ENCODE results near the gene ARF1.

ARF1 gene

DNA sequence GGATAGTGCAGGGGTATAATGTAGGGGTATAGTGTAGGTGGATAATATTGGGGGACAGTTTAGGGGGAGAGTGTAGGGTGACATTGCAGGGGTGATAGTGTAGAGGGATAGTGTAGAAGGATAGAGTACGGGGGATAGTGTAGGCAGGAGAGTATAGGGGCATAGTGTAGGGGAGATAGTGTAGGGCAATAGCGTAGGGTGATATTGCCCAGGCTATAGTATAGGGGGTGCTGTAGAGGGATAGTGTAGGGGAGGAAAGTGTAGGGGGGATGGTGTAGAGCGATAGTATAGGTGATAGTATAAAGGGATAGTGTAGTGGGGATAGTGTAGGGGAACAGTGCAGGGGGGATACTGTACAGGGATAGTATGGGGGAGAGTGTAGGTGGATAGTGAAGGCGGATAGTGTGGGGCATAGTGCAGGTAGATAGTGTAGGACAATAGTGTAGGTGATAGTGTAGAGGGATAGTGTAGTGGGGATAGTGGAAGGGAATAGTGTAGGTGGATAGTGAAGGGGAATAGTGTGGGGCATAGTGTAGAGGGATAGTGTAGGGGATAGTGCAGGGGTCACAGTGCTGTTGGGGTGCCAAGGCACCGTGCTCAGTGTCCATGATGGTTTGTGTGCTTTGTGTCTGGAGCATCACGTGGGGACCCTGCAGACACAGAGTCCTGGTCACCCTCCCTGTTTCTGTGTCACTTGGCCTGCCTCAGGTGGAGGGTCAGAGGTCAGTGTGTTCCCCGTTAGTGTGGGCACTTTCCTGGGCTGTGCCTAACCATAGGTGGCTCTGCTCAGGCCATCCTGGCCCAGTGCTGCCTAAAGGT is 10.5 kb upstream of the ARF1 start:
- DNase-seq = no peak

DNA sequence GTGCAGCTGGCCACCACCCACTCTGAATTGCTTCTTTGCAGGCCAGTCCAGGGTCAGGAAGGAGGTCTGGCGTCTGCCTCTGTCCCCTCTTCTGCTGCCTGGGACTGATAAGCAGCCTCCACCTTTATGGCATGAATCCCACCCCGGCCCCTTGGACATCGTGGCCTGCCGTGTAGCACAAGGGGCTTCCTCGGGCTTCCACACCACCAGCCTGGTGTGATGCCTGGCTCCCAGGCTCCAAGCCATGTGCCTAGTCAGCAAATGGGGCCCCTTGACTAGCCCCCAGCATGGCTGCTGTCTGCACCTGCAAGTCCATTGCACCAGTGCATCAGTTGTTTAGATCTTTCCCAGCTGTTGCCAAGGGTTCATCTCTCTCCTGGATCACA is 9.9 kb upstream of the ARF1 start:
- DNase-seq = no peak

DNA sequence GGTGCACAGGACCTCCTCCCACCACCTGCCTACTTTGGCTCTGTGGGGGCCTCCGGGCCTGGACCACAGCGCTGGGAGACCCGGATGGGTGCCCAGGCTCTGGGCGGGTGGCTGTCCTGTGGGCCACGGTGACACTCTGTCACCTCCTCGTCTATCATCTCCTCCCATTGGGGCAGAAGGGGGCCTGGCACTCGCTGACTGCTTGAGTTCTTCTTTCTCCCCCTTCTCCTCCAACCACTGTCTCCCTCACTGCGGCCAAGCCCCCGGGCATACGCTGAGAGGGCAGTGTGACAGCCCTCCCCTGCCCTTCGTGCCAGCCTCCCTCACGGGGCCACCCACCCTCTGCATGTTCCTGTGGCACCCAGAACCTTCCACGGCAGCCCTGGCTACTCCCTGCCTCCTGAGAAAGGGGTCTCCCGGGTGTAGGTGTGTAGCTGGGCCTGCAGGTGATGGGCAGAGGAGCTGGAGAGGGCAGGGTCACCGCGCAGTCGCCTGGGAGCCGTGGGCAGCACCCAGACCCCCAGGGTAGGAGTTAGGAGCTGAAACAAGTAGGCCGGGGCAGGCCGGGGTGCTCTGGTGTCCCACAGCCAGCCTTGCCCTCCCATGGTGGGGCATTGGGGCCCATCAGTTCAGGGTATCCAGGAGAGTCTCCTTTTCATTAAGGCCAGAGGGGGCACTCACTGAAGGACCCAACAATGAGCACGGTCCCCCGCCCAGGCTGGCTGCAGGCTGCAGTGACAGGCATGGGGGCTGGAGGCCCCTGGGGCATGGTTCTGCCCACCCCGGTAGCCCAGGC is 9.2 kb upstream of the ARF1 start:
- no peak for DNase-seq

DNA sequence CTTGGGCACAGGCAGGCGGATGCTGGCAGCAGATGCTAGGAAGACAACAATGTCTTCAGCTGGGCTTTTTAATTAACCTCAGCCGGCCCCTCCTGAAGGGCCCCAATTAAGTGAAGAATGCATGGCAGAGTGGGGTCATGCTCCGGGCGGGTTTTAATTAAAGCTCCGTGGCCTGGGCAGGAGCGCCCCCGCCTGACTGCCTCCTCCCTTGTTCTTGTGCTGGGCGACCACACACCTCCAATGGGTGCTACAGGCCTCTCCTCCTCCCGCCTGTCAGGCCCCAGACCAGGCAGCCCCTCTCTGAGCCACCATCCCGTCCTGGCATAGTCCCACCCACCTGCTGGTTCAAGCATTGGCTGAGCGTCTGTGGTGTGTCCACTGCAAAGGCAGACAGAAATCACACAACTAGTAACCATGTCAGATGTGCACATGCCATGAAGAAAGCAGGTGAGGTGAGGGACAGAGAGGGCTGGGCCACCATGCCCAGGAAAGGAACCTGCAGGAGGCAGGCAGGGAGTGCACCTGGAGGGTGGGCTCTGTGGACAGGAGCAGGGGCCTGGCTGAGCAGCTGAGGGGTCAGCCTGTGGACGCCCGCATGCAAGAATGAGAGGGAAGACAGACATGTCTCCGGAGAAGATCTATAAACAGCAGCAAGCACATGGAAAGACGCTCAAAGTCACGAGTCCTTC is 8.5 kb upstream of the ARF1 start:
- DNase-seq = no peak

DNA sequence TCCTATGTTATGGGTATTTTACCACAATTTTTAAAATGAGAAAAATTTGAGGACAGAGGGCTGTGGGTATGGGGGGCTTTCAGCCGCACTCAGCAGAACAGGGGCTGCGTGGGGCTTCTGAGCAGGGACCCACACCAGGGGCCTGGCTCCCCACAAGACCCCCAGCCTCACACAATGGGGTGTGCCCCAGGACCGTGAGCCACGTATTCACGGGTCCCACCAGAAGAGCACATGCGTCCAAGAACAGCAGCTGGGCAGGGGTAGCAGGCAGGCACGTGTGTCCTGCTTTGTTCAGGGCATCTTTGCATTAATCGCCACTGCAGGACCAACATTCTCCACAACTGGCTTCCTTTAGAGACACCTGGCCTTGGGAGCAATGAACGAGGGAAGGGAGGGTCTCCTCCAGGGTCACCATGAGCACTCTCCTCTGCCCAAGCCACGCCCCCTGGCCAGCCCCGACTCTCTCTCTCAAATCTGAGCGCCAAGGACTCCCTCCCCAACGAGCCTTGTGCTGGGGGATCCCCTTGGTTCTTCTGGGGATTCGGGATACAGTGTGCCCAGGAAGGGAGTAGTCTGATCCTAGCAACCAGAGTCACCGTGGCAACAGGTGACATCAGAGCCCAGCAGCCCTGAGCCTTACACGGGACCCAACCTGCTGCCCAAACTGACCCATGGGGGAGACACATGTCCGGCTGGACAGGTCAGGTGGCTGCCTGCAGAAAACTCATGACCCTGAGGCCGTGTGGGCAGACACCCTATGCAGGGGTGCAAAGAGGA is 7.4 kb upstream of the ARF1 start:
- DNase-seq = no peak

DNA sequence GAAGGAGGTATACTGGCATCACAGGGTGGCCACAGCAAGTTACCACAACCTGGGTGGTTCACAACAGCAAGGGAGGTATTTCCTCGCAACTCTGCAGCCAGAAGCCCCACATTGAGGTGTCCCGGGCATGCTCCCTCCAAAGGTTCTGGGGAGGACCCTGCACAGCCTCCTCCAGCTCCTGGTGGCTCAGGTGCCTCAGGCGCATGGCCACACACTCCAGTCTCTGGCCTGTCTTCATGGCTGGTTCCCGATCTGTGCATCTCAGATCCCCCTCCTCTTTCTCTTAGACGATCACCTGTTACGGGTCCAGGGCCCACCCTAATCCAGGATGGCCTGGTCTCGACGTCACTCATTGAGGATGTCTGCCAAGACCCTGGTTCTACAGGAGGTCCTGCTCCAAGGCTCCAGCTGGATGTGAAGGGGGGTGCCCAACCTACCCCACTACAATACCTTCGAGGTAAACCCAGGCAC is 6.7 kb upstream of the ARF1 start:
- no peak for DNase-seq

DNA sequence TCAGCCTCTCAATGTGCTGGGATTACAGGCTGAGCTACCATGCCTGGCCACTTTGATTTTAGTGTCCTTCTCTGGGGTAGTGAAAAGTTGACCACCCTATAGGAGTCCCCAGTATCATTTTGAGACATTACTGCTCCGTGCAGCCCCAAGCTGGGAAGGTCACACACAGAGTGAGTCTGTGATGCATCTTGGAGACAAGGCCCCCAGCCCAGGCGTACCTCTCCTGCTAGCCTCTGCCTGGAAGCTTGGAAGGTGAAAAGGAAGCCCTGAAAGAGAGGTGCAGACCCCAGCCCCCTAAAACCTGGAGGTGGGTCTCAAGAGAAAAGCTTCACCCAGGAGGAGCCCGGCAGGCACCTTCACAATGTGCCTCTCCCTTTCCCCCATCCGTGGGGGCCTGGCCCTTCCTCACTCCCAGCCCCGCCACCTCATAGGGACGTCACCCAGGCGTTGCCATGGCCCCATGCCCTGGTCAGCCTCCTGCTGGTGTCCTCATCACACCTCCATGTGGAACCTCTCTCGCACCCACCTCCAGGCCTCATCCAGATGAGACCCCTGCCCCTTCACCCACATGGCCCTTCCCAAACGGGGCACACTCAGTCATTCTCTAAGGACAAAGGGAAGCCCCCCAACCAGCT is 5.6 kb upstream of the ARF1 start:
- no peak for DNase-seq

DNA sequence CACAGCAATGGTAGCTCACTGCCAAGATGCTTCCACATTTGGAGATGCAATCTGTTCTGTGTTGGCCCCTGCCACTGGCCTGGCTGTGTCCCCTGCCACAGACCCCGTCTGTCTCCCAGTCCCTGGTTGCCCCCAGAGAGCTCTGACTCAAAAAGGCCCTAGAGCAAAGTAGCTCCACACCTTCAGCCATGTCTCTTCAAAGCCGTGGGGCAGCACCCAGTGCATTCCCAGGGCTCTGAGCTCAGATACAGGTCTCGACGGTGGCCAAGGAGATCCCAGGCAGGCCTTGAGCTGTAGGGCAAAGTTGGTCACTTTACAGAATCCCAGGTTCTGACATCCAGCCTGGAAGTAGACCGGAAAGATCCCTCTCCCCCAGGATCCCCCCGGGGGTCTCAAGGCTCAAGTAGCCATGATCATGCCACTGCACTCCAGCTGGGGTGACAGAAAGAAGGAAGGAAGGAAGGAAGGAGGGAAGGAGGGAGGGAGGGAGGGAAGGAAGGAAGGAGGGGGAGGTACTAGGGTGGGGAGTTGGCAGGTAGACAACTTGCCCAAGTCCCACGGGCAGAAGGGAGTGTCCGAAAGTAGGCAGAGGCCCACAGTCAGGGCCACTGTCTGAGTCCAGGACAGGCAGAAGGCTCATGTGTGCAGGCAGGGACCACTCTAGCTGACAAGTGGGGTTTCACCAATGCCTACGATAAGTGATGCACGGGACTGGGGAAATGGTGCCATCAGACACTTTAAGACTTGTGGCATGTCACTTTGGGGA is 4.8 kb upstream of the ARF1 start:
- DNase-seq = no peak

DNA sequence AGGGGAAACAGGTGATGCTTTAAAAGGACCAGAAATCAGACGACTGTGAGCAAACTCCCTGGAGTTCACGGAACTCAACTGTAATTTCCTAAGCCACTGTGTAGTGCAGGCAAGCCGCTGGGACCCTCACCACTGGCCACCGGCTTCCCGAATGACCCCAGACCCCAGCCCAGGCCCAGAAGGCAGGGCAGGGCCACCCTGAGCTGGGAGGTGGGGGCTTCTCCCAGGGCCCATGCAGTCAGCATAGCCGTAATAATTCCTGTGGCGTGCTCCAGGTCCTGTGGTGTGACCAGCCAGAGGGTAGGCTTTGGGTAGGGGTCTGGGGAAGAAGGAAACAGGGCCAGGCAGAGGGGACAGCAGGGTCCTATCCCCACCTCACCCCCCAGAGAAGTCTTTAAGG is 3.5 kb upstream of the ARF1 start:
- no peak for DNase-seq

DNA sequence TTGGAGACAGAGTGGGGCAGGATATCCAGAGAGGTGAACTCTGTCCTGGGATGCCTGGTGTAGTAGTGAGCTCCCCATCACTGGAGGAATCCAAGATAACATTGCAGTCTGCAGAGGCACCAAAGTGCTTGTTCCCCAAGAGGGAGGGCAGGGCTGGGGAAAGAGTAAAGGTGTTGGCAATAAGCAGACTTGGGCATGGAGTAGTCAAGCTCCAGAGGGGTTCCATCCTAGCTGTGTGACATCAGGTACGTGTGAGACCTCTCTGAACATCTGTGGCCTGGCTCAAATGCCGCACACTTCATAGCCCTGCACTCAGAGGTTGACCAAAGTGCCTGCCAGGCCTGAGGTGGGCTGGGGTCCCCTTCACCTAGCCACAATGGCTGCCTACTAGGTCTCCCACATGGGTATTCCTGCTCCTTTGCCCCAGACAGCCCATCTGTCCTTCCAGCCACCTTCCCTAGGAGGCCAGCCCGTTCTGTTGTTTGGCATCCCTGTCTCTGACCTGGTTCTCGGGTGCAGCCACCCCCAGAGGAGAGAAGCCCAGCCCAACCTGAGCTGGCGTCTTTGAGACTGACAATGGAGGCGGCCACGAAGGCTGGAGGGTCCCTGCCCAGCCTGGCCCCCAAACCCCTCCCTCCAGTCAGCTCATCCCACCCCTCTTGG is 2.8 kb upstream of the ARF1 start:
- no peak for DNase-seq

DNA sequence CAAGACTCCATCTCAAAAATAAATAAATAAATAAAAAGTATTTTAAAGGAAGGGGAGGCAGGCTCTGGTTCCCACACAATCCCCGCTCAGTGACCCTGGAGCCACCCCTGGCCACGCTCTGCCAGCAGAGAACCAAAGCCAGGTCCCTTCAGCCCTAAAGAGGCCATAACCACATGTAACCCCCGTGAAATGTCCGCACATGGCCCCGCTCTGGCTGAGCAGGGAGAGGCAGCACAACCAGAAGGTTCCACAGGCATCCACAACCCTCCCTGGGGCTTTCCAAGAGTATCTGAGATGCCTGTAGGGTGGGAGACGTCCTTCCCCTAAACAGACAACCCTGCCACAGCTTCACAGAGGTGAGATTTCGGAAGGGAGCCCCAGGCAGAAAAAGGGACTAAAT is 1.4 kb upstream of the ARF1 start:
- no peak for DNase-seq

DNA sequence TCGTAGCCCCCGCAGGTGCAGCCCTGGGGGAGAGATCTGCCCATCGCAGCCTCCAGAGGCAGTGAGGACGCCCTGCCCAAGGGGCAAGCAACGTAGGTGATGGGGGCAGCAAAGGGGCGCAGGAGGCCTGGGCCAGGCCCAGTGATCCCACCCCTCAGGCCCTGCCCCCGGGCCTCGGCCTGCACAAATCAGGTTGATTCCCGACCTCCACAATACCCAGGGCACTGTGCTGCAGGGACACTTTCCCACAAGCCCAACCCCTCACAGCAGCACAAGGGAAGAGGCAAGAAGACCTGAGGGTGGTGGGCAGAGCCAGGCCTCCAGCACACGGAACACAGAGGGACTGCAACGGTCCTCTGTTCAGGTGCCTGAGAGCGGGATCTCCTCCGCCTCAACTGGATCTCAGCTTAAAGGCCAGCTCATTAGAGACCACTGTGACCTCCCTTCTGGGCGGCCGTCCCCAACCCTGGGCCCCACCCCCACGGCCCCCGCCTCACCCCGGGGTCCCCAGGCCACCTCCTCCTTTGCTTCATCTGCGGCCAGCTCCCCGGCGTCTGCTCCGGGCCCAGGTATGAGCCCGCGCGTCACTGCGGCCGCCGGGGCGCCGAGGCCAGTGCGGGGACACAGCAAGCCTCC is 812 bp upstream of the ARF1 start:
- DNase-seq = no peak

DNA sequence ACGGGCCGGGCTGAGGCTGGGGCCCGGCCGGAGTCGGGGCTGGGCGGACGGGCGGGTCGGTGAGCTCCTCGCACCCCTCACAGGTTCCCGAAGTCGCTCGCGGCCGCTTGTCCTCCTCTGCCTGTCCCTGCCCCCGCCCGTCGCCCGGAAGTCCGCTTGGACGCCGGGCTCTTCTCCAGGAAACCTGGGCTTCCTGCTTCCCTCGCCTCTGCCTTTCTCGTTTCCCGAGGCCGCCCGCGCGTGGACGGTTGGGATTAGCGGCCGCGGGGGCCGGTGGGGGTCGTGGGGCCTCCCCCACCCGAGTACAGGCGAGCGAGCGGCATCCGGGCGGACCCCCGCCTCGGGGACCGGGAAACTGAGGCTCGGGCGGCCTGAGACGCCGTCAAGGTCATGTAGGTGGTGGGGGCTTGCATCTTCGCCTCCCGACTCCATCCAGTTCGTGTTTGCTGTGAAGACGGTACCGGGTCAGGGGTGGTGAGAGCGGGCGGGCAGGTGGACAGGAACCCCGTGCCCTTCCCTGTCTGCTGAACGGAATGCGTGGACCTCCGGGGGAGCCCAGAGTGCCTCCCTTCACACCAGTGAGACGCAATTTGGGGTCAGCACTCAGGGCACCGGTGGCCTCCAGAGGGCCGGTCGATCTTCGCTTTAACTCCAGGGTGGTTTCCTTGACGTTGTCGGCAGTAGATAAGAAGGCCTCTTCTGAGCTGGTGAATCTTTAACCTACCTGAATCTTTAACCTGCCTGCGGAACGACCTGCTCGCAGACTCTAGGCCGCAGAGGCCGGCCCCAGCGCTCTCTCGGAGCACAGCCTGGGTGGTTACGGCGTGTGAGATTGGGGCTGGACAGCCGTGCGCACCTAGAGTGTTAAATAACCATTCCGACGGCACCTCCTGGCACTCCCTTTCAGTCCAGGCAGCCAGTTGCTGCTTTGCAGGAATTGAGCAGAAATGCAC is 686 bp downstream of the ARF1 start:
- DNase-seq = no peak

DNA sequence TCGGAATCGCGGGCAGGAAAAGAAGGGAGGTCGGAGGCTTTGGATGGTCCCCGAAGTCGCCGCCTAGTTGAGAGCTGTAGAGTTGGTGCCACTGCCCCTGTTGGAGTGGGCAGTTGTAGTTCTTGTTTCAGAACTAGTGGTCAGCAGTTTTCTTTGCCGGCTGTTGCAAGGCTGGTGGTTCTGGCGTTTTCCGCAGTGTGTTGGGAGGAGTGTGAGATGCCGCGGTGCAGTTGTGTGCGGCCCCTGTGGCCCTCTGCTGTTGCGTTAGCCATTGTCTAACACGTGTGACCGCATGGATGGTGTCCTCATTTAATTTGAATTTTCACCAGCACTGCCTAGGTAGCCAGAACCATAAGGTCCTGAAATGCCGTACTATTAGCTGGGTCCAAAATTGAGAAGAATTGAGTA is 1.4 kb downstream of the ARF1 start:
- no peak for DNase-seq

DNA sequence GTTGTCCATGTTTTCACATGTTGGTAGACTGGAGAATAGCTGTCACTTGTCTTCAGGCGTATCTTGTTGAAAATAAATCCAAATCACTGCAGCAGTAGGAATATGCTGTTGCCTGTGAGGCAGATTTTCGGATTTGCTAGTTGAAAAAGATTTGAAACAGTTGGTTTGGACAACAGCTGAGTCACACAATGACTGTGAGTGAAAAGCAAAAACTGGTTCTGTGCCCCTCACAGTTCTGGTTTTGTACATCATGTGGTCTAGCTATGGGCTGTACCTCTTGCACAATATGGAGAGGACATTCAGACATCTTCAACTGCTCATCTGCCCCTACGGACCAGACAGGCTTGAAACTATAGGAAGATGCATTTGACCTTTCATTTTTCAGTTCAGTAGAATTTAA is 1.8 kb downstream of the ARF1 start:
- DNase-seq = no peak

DNA sequence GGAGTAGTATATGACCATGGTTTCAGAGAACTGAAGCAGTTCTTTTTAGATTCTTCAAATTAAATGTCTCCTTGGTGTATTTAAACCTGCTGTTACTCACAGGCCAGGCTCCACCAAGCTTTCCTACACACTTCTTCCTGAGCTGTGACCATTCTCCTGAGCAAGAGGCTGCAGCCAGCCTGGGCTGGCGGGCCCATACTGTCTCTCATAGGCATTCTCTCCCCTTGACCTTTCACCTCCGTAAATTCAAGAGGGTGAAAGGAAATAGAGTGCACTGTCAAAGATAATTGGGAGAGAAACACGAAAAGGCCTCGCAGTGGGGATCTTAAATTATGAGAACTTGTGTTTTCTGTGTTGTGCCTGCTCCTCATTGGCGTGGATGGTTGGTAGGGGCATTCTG is 2.3 kb downstream of the ARF1 start:
- no peak for DNase-seq

DNA sequence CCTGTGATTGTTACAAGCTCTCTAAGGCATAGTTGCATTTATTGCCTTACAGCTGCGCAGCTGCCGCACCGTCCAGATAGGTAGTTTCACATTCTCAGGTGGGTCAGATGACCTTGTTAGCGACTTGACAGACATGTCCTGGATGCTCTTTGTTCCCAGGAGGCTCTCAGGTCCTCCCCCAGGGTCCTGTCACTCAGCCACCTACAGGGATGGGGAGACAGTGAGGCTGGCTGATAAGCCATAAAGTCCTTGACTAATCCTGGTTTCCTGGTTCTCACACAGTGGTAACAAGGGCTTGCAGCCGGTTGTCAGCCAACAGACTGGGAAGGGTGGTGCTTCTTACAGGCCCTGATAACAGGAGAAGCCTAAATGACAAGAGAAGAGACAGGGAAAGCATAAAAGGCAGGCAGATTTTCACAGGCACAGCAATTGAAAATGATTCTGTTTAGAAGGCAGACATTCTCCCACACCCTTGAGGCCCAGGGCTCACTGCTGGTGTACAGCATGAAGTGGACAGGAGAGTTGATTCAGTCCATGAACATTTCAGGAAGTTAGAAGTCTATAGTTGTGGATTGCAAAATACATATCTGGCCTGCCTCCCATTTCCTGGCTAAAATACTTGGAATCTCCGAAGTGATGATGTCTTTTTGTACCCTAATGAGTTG is 2.9 kb downstream of the ARF1 start:
- no peak for DNase-seq

DNA sequence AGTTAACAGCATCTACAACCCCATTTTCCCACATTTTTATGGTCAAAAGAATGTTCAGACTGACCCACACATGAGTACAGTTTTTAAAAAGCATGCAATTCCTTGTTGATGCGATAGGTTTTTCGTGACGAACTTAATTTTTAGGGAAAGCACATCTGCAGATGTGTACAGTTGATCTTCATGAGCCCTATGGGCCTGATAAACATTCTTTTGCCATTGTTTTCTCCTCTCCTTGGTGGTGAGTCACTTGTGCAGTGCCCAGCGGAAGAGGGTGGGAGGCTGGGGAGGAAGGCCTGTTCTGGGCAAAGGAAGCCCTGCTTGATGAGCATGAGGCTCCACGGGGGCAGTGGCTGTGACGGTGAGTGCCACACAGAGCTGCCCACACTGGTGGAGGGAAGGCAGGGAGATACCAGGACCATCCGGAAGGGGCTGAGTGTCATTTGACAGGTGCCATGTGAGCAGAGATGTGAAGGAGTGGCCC is 5.3 kb downstream of the ARF1 start:
- DNase-seq = no peak

All from NCI-H1417 treated with DMSO at 0.1 percent for 48 hours (cell line).